HCT116 (cell line): ENCODE results near the gene ELOA. TPM values are rescaled to one million over a fixed set of nuclear protein-coding genes. Genes with fewer than 3 reads are reported as not detected.

Experiments used
- ATAC-seq: fragments of 200-7000 bp; cut with Tn5 transposase; 2 replicates; pipeline ENCODE4 v1.9.1; 2020; ENCODE audit warnings: mild to moderate bottlenecking, moderate library complexity
- BruUV-seq: library from RNA; stranded (reverse); fragments of 400-500 nt; replicated peaks from 2 replicates; lab custom pipeline; 2021; lab: Mats Ljungman, UMichigan
- CTCF ChIA-PET: fragments of 300-600 bp; sonication (Branson Sonifier 250); formaldehyde crosslinking; loops from one replicate; lab custom pipeline; 2021; ENCODE audit warnings: antibody characterized with exemption; lab: Charles Lee
- POLR2A ChIA-PET: fragments of 300-600, 350-600 bp; sonication (Branson Sonifier 250); formaldehyde crosslinking; loops from one replicate; lab custom pipeline; 2021; ENCODE audit warnings: antibody characterized with exemption; lab: Charles Lee
- RAD21 ChIA-PET, 2 experiments: fragments of 300-600 bp; sonication (Branson Sonifier 250); formaldehyde crosslinking; loops; one replicate each; lab custom pipeline; 2023; ENCODE audit warnings: low total read pairs in 2 of 2; ENCODE audit not compliant: uncharacterized antibody in 2 of 2, unreplicated experiment in 2 of 2, low non-redundant PET in 1 of 2; lab: Charles Lee
- DNase-seq: peaks from one replicate; pipeline ENCODE4 v3.0.0-alpha.2; 2010; ENCODE audit warnings: low read depth, low spot score
- H2AFZ ChIP-seq: fragments of 200-600 bp; shearing (Covaris generic), sonication (generic); 2 replicates; pipeline ENCODE4 v1.6.1; 2017; ENCODE audit warnings: low read depth, mixed run types, mixed read lengths, antibody characterized with exemption, low read length; ENCODE audit not compliant: poor library complexity, severe bottlenecking
- H3K27ac ChIP-seq: 2 replicates; pipeline ENCODE4 v1.5.1; 2012; ENCODE audit warnings: low read depth, low read length
- H3K27me3 ChIP-seq: fragments of 200-600 bp; sonication (generic); 2 replicates; pipeline ENCODE4 v1.6.1; 2016; ENCODE audit warnings: mixed run types, low read length, mixed read lengths; ENCODE audit not compliant: insufficient read depth
- H3K36me3 ChIP-seq, 2 experiments: fragments of 200-500 bp in 1 of 2; fragments of 200-600 bp in 1 of 2; sonication (Bioruptor generic) in 1 of 2; sonication (generic) in 1 of 2; 2 replicates each; pipeline versions ENCODE4 v1.5.1 to v1.6.1; 2014 to 2016; ENCODE audit warnings: low read length in 2 of 2, inconsistent platforms in 1 of 2, mixed read lengths in 1 of 2, mixed run types in 1 of 2; ENCODE audit not compliant: insufficient read depth in 2 of 2, control insufficient read depth in 1 of 2
- H3K4me1 ChIP-seq, 2 experiments: fragments of 200-600 bp in 1 of 2; sonication (generic) in 1 of 2; 2 replicates each; pipeline versions ENCODE4 v1.5.1 to v1.6.1; 2012 to 2017; ENCODE audit warnings: low read length in 2 of 2, inconsistent platforms in 1 of 2, mild to moderate bottlenecking in 1 of 2, mixed read lengths in 1 of 2, mixed run types in 1 of 2, moderate library complexity in 1 of 2; ENCODE audit not compliant: insufficient read depth in 2 of 2, control insufficient read depth in 1 of 2
- H3K4me2 ChIP-seq: fragments of 200-600 bp; sonication (generic); 2 replicates; pipeline ENCODE4 v1.6.1; 2017; ENCODE audit warnings: mixed run types, low read length, mixed read lengths
- H3K4me3 ChIP-seq, 2 experiments: fragments of 200-600 bp in 1 of 2; sonication (generic) in 1 of 2; replicated peaks in 1 of 2; 2 replicates each; pipeline ENCODE4 v1.5.1; 2011 to 2016; ENCODE audit warnings: low read length in 2 of 2, control low read depth in 1 of 2, low read depth in 1 of 2, mild to moderate bottlenecking in 1 of 2, mixed read lengths in 1 of 2, mixed run types in 1 of 2
- H3K79me2 ChIP-seq: fragments of 200-600 bp; sonication (generic); 2 replicates; pipeline ENCODE4 v1.6.1; 2017; ENCODE audit warnings: mild to moderate bottlenecking, mixed run types, low read length, moderate library complexity, mixed read lengths; ENCODE audit not compliant: insufficient read depth
- H3K9ac ChIP-seq: fragments of 200-600 bp; sonication (generic); 2 replicates; pipeline ENCODE4 v1.6.1; 2016; ENCODE audit warnings: low read length, mixed read lengths
- H3K9me2 ChIP-seq: fragments of 200-600 bp; sonication (generic), shearing (Covaris generic); 2 replicates; pipeline ENCODE4 v1.6.1; 2017; ENCODE audit warnings: mixed run types, mild to moderate bottlenecking, moderate library complexity; ENCODE audit not compliant: insufficient read depth
- H3K9me3 ChIP-seq, 2 experiments: fragments of 200-500 bp in 1 of 2; fragments of 200-600 bp in 1 of 2; sonication (Bioruptor generic) in 1 of 2; sonication (generic) in 1 of 2; 2 replicates each; pipeline ENCODE4 v1.6.1; 2014 to 2017; ENCODE audit warnings: low read length in 2 of 2, mixed read lengths in 2 of 2, inconsistent platforms in 1 of 2, low read depth in 1 of 2, mild to moderate bottlenecking in 1 of 2, mixed run types in 1 of 2, moderate library complexity in 1 of 2; ENCODE audit not compliant: control insufficient read depth in 1 of 2, insufficient read depth in 1 of 2
- H4K20me1 ChIP-seq: fragments of 200-600 bp; sonication (generic), shearing (Covaris generic); 2 replicates; pipeline ENCODE4 v1.6.1; 2017; ENCODE audit warnings: mixed run types, mild to moderate bottlenecking, moderate library complexity; ENCODE audit not compliant: insufficient read depth
- CBX3 ChIP-seq: IDR thresholded peaks from 2 replicates; pipeline ENCODE4 v1.6.1; 2012; ENCODE audit warnings: low read depth
- CEBPB ChIP-seq: IDR thresholded peaks from 2 replicates; pipeline ENCODE4 v1.6.1; 2012; ENCODE audit warnings: low read depth
- EGR1 ChIP-seq: IDR thresholded peaks from 2 replicates; pipeline ENCODE4 v1.6.1; 2012; ENCODE audit warnings: low read depth
- ELF1 ChIP-seq: IDR thresholded peaks from 2 replicates; pipeline ENCODE4 v1.6.1; 2012; ENCODE audit warnings: low read depth, borderline replicate concordance
- EZH2 ChIP-seq: fragments of 200-600 bp; sonication (generic); IDR thresholded peaks from 2 replicates; pipeline ENCODE4 v1.6.1; 2017; ENCODE audit warnings: antibody characterized with exemption, mixed run types
- EZH2phosphoT487 ChIP-seq: fragments of 200-600 bp; IDR thresholded peaks from 2 replicates; pipeline ENCODE4 v1.6.1; 2018; ENCODE audit warnings: antibody characterized with exemption, borderline replicate concordance
- POLR2A ChIP-seq: IDR thresholded peaks from 2 replicates; pipeline ENCODE4 v1.7.0; 2011; ENCODE audit warnings: borderline replicate concordance; ENCODE audit not compliant: insufficient read depth, insufficient read length; ENCODE audit errors: extremely low read depth
- POLR2AphosphoS5 ChIP-seq: IDR thresholded peaks from 2 replicates; pipeline ENCODE4 v1.6.1; 2011; ENCODE audit warnings: mild to moderate bottlenecking, low read depth, low read length, moderate library complexity
- RAD21 ChIP-seq: IDR thresholded peaks from 2 replicates; pipeline ENCODE4 v1.6.1; 2012; ENCODE audit warnings: low read depth, mild to moderate bottlenecking
- SIN3A ChIP-seq: IDR thresholded peaks from 2 replicates; pipeline ENCODE4 v1.6.1; 2012; ENCODE audit warnings: low read depth
- SP1 ChIP-seq: IDR thresholded peaks from 2 replicates; pipeline ENCODE4 v1.6.1; 2012; ENCODE audit warnings: low read depth
- SRF ChIP-seq: IDR thresholded peaks from 2 replicates; pipeline ENCODE4 v1.6.1; 2012; ENCODE audit warnings: low read depth
- TCF7L2 ChIP-seq: IDR thresholded peaks from 2 replicates; pipeline ENCODE4 v1.7.0; 2011; ENCODE audit warnings: borderline replicate concordance, inconsistent platforms; ENCODE audit not compliant: insufficient read depth, insufficient read length; ENCODE audit errors: extremely low read depth
- ZFX ChIP-seq: fragments of 450-650 bp; IDR thresholded peaks from 2 replicates; pipeline ENCODE4 v1.6.1; 2017
- intact Hi-C: fragments of 100-400 bp; cut with micrococcal nuclease; formaldehyde crosslinking; loops from 2 replicates; pipeline ENCODE4 v1.10.0; 2022
- total RNA-seq: library from RNA; stranded (reverse); gene quantifications from one replicate; pipeline ENCODE4 v1.2.1, GENCODE V29; 2021; ENCODE audit not compliant: unreplicated experiment
- TF ChIP-seq, protein P1 (sequence below): IDR thresholded peaks from 2 replicates; pipeline ENCODE4 v1.6.1; 2012; ENCODE audit warnings: low read depth
- TF ChIP-seq, protein P2 (sequence below): IDR thresholded peaks from 2 replicates; pipeline ENCODE4 v1.6.1; 2012
- TF ChIP-seq, protein P3 (sequence below), 3 experiments: fragments of 200-600 bp in 1 of 3; sonication (generic) in 1 of 3; IDR thresholded peaks in 2 of 3; conservative IDR thresholded peaks in 1 of 3; 2 replicates each; pipeline ENCODE4 v1.5.1; 2012 to 2017; ENCODE audit warnings: low read depth in 2 of 3, low read length in 2 of 3, antibody characterized with exemption in 1 of 3, borderline replicate concordance in 1 of 3, control low read depth in 1 of 3, mild to moderate bottlenecking in 1 of 3, mixed read lengths in 1 of 3, mixed run types in 1 of 3, moderate library complexity in 1 of 3; ENCODE audit not compliant: insufficient read depth in 1 of 3
- TF ChIP-seq, protein P4 (sequence below): IDR thresholded peaks from 2 replicates; pipeline ENCODE4 v1.6.1; 2012

Gene ELOA
- total RNA-seq, 1 experiment from 2014 or later: 39.3 TPM

DNA sequence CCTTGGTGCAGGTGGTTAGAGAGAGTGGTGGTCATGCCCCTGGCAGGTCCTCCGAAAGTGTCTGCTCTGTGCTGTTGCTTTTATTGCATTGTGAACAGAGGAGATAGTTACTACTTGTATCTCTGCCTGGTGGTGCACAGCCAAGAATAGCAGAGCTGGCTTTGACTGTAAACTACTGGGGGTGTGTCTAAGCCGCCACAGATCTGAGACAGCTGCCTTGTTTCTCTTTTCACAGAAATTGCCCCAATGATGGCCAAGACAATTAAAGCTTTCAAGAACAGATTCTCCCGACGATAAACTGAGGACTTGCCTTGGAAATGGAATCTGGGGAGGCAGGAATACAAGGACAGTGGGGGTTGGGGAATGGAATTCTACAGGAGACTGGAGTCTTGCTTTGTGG lies 16.0 kb downstream of the ELOA start:
- no peaks in the 10 kb centered on the region for H3K9me3 ChIP-seq
- no peaks in the 10 kb centered on the region for H3K4me1 ChIP-seq
- H4K20me1 ChIP-seq: 0 out of 2 replicates have a peak, but pooled peaks cover 5% of the 10 kb centered on the region
- H3K27ac ChIP-seq: no peak overlapping the region
- ChIA-PET RAD21 (no interaction called here), CTCF (no interaction called here), POLR2A (no interaction called here)
- intact Hi-C loops: no loop called here
- H2AFZ ChIP-seq: no peak overlapping the region
- no peak overlapping the region for H3K4me2 ChIP-seq
- BruUV-seq: no TSS peak
- ATAC-seq: no peak
- H3K4me3 ChIP-seq: no peak overlapping the region
- no peak for DNase-seq
- H3K79me2 ChIP-seq: peaks cover 28% of the 10 kb centered on the region; the same call in 1 of the 2 replicates
- H3K36me3 ChIP-seq: peaks cover 69 to 71% of the 10 kb centered on the region in 2 experiments
- no peaks in the 10 kb centered on the region for H3K9me2 ChIP-seq
- no peak overlapping the region for H3K9ac ChIP-seq
- TF ChIP-seq CEBPB: no peak
- no peak for TF ChIP-seq SP1
- TF ChIP-seq SRF: no peak
- TF ChIP-seq, protein P1, sequence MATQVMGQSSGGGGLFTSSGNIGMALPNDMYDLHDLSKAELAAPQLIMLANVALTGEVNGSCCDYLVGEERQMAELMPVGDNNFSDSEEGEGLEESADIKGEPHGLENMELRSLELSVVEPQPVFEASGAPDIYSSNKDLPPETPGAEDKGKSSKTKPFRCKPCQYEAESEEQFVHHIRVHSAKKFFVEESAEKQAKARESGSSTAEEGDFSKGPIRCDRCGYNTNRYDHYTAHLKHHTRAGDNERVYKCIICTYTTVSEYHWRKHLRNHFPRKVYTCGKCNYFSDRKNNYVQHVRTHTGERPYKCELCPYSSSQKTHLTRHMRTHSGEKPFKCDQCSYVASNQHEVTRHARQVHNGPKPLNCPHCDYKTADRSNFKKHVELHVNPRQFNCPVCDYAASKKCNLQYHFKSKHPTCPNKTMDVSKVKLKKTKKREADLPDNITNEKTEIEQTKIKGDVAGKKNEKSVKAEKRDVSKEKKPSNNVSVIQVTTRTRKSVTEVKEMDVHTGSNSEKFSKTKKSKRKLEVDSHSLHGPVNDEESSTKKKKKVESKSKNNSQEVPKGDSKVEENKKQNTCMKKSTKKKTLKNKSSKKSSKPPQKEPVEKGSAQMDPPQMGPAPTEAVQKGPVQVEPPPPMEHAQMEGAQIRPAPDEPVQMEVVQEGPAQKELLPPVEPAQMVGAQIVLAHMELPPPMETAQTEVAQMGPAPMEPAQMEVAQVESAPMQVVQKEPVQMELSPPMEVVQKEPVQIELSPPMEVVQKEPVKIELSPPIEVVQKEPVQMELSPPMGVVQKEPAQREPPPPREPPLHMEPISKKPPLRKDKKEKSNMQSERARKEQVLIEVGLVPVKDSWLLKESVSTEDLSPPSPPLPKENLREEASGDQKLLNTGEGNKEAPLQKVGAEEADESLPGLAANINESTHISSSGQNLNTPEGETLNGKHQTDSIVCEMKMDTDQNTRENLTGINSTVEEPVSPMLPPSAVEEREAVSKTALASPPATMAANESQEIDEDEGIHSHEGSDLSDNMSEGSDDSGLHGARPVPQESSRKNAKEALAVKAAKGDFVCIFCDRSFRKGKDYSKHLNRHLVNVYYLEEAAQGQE: no peak
- no peak for TF ChIP-seq POLR2A
- no peak for TF ChIP-seq EZH2
- TF ChIP-seq RAD21: no peak
- no peak for TF ChIP-seq EZH2phosphoT487
- no peak for TF ChIP-seq ZFX
- no peak for TF ChIP-seq SIN3A
- TF ChIP-seq ELF1: no peak
- TF ChIP-seq TCF7L2: no peak
- no peak for TF ChIP-seq EGR1
- no peak for TF ChIP-seq CBX3
- no peak for TF ChIP-seq POLR2AphosphoS5
- TF ChIP-seq, protein P2, sequence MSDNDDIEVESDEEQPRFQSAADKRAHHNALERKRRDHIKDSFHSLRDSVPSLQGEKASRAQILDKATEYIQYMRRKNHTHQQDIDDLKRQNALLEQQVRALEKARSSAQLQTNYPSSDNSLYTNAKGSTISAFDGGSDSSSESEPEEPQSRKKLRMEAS: no peak
- TF ChIP-seq, protein P3, sequence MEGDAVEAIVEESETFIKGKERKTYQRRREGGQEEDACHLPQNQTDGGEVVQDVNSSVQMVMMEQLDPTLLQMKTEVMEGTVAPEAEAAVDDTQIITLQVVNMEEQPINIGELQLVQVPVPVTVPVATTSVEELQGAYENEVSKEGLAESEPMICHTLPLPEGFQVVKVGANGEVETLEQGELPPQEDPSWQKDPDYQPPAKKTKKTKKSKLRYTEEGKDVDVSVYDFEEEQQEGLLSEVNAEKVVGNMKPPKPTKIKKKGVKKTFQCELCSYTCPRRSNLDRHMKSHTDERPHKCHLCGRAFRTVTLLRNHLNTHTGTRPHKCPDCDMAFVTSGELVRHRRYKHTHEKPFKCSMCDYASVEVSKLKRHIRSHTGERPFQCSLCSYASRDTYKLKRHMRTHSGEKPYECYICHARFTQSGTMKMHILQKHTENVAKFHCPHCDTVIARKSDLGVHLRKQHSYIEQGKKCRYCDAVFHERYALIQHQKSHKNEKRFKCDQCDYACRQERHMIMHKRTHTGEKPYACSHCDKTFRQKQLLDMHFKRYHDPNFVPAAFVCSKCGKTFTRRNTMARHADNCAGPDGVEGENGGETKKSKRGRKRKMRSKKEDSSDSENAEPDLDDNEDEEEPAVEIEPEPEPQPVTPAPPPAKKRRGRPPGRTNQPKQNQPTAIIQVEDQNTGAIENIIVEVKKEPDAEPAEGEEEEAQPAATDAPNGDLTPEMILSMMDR (IDR thresholded peaks at IDR 0.05 in 2 of 3, conservative IDR thresholded peaks at IDR 0.05 in 1 of 3; ENCODE audit: borderline replicate concordance in 1 of 3, insufficient read depth in 1 of 3, low read depth in 2 of 3, low read length in 2 of 3): no peak
- TF ChIP-seq, protein P4, sequence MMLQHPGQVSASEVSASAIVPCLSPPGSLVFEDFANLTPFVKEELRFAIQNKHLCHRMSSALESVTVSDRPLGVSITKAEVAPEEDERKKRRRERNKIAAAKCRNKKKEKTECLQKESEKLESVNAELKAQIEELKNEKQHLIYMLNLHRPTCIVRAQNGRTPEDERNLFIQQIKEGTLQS: no peak
- H3K27me3 ChIP-seq: no peaks in the 10 kb centered on the region
